GM10266 (cell line): ENCODE data around the gene KCND3.

Source experiments
- DNase-seq: peaks from one replicate; pipeline ENCODE4 v3.0.0; 2012; ENCODE audit errors: extremely low spot score
- CTCF ChIP-seq: IDR thresholded peaks from 2 replicates; pipeline ENCODE4 v1.5.1; 2012; ENCODE audit warnings: mild to moderate bottlenecking, low read depth; ENCODE audit not compliant: control insufficient read depth, insufficient read depth; ENCODE audit errors: missing control alignments

Gene KCND3

GRCh38 chr1:111908011-111908621 is 81.4 kb downstream of the KCND3 start:
- no peak for TF ChIP-seq CTCF
- DNase-seq, result no peak

- TF ChIP-seq CTCF, result no peak
- DNase-seq, result no peak
These were observed 82.1 kb downstream of the KCND3 start for GRCh38 chr1:111907321-111907720.

GRCh38 chr1:111906816-111907215 is 82.7 kb downstream of the KCND3 start:
- DNase-seq, result no peak
- no peak for TF ChIP-seq CTCF

- no peak for TF ChIP-seq CTCF
- DNase-seq, result no peak
These were observed 83.4 kb downstream of the KCND3 start for GRCh38 chr1:111906111-111906510.

- DNase-seq, result no peak
- TF ChIP-seq CTCF, result no peak
These were observed 84.8 kb downstream of the KCND3 start for GRCh38 chr1:111904478-111905218.

GRCh38 chr1:111903871-111904449 is 85.5 kb downstream of the KCND3 start:
- DNase-seq, result no peak
- no peak for TF ChIP-seq CTCF
